ENCODE data around the gene AACS. TPM values are rescaled to one million over a fixed set of nuclear protein-coding genes. Genes with fewer than 3 reads are reported as not detected.
A peak's percentile ranks its signal among the peaks of the same experiment; 100 is the strongest.
"Not testable (repeated sequence)": the region's sequence is repeated elsewhere in the genome, so short reads cannot be mapped to it uniquely, and the experiment has no call there.

AACS gene
- polyA plus RNA-seq, 1 donor = 19.1 TPM

- Histone ChIP-seq H3K27ac (ENCODE audit: low read length) (no peak overlapping the region), H3K36me3 (ENCODE audit: control insufficient read depth, insufficient read depth, low read length) (no peaks in the 10 kb centered on the region), H3K27me3 (ENCODE audit: control insufficient read depth, insufficient read depth, low read length) (peaks cover 3% of the 10 kb centered on the region), H3K4me3 (ENCODE audit: low read length) (no peak overlapping the region), H3K9me3 (ENCODE audit: control insufficient read depth, low read depth, low read length) (no peaks in the 10 kb centered on the region), H3K4me1 (ENCODE audit: control insufficient read depth, insufficient read depth, low read length) (no peaks in the 10 kb centered on the region)
- no CpG with 5 or more reads among the region's 14 CpGs for WGBS (ENCODE audit: insufficient coverage, low lambda C conversion rate)
- DNase-seq = no peak
These were observed 8.9 kb upstream of the AACS start for GRCh38 chr12:125056306-125056705.

- H3K9me3 ChIP-seq (ENCODE audit: control insufficient read depth, low read depth, low read length) = peaks cover 3% of the 10 kb centered on the region
- H3K27me3 ChIP-seq (ENCODE audit: control insufficient read depth, insufficient read depth, low read length) = peaks cover 3% of the 10 kb centered on the region
- no peaks in the 10 kb centered on the region for H3K36me3 ChIP-seq (ENCODE audit: control insufficient read depth, insufficient read depth, low read length)
- no peaks in the 10 kb centered on the region for H3K4me1 ChIP-seq (ENCODE audit: control insufficient read depth, insufficient read depth, low read length)
- H3K27ac ChIP-seq (ENCODE audit: low read length) = no peak overlapping the region
- WGBS (ENCODE audit: insufficient coverage, low lambda C conversion rate) = no CpG with 5 or more reads among the region's 5 CpGs
- H3K4me3 ChIP-seq (ENCODE audit: low read length) = no peak overlapping the region
- DNase-seq = no peak
These were observed 7.5 kb upstream of the AACS start for GRCh38 chr12:125057708-125058107.

- 100% methylated on average over 2 of the region's 3 CpGs for WGBS (ENCODE audit: insufficient coverage, low lambda C conversion rate)
- H3K9me3 ChIP-seq (ENCODE audit: control insufficient read depth, low read depth, low read length) = peaks cover 3% of the 10 kb centered on the region
- no peak for DNase-seq
These were observed 4.0 kb upstream of the AACS start for GRCh38 chr12:125061229-125061628.

GRCh38 chr12:125063522-125063921 is 1.7 kb upstream of the AACS start:
- H3K27me3 ChIP-seq (ENCODE audit: control insufficient read depth, insufficient read depth, low read length); H3K27ac ChIP-seq (ENCODE audit: low read length); H3K4me3 ChIP-seq (ENCODE audit: low read length); H3K4me1 ChIP-seq (ENCODE audit: control insufficient read depth, insufficient read depth, low read length); H3K36me3 ChIP-seq (ENCODE audit: control insufficient read depth, insufficient read depth, low read length); DNase-seq; H3K9me3 ChIP-seq (ENCODE audit: control insufficient read depth, low read depth, low read length): not testable (repeated sequence)
- WGBS (ENCODE audit: insufficient coverage, low lambda C conversion rate) = no CpG with 5 or more reads among the region's 4 CpGs

More at GRCh38 chr12:125061229-125061628, 4.0 kb upstream of the AACS start:
- Histone ChIP-seq H3K4me3 (ENCODE audit: low read length) (no peak overlapping the region), H3K36me3 (ENCODE audit: control insufficient read depth, insufficient read depth, low read length) (no peaks in the 10 kb centered on the region), H3K27me3 (ENCODE audit: control insufficient read depth, insufficient read depth, low read length) (peaks cover 3% of the 10 kb centered on the region), H3K4me1 (ENCODE audit: control insufficient read depth, insufficient read depth, low read length) (peaks cover 6% of the 10 kb centered on the region), H3K27ac (ENCODE audit: low read length) (no peak overlapping the region)

- Histone ChIP-seq H3K27me3 (ENCODE audit: control insufficient read depth, insufficient read depth, low read length) (no peaks in the 10 kb centered on the region), H3K9me3 (ENCODE audit: control insufficient read depth, low read depth, low read length) (peaks cover 3% of the 10 kb centered on the region)
These were observed 743 bp upstream of the AACS start for GRCh38 chr12:125064492-125064891.

GRCh38 chr12:125065919-125066570 is 810 bp downstream of the AACS start:
- peaks cover 3% of the 10 kb centered on the region for H3K9me3 ChIP-seq (ENCODE audit: control insufficient read depth, low read depth, low read length)
- H3K4me3 ChIP-seq (ENCODE audit: low read length) = peak overlapping the region; percentile 64
- no CpG with 5 or more reads among the region's 18 CpGs for WGBS (ENCODE audit: insufficient coverage, low lambda C conversion rate)
- peaks cover 3% of the 10 kb centered on the region for H3K36me3 ChIP-seq (ENCODE audit: control insufficient read depth, insufficient read depth, low read length)
- H3K27ac ChIP-seq (ENCODE audit: low read length) = no peak overlapping the region
- H3K27me3 ChIP-seq (ENCODE audit: control insufficient read depth, insufficient read depth, low read length) = no peaks in the 10 kb centered on the region
- peaks cover 7% of the 10 kb centered on the region for H3K4me1 ChIP-seq (ENCODE audit: control insufficient read depth, insufficient read depth, low read length)
- peak in 1 of 2 donors; percentile 12 for DNase-seq

More at GRCh38 chr12:125064492-125064891, 743 bp upstream of the AACS start:
- 40% methylated on average over 1 of the region's 5 CpGs for WGBS (ENCODE audit: insufficient coverage, low lambda C conversion rate)
- Histone ChIP-seq H3K36me3 (ENCODE audit: control insufficient read depth, insufficient read depth, low read length) (peaks cover 2% of the 10 kb centered on the region), H3K4me3 (ENCODE audit: low read length) (peak overlapping the region; percentile 64), H3K27ac (ENCODE audit: low read length) (no peak overlapping the region), H3K4me1 (ENCODE audit: control insufficient read depth, insufficient read depth, low read length) (peaks cover 7% of the 10 kb centered on the region)
- no peak for DNase-seq

- H3K27me3 ChIP-seq (ENCODE audit: control insufficient read depth, insufficient read depth, low read length) = no peaks in the 10 kb centered on the region
- peaks cover 7% of the 10 kb centered on the region for H3K4me1 ChIP-seq (ENCODE audit: control insufficient read depth, insufficient read depth, low read length)
- H3K9me3 ChIP-seq (ENCODE audit: control insufficient read depth, low read depth, low read length) = no peaks in the 10 kb centered on the region
- H3K4me3 ChIP-seq (ENCODE audit: low read length) = no peak overlapping the region
- DNase-seq = no peak
- H3K36me3 ChIP-seq (ENCODE audit: control insufficient read depth, insufficient read depth, low read length) = peaks cover 4% of the 10 kb centered on the region
- no peak overlapping the region for H3K27ac ChIP-seq (ENCODE audit: low read length)
- no CpG with 5 or more reads among the region's 6 CpGs for WGBS (ENCODE audit: insufficient coverage, low lambda C conversion rate)
These were observed 3.2 kb downstream of the AACS start for GRCh38 chr12:125068391-125068790.

GRCh38 chr12:125069616-125070015 is 4.4 kb downstream of the AACS start:
- no peak overlapping the region for H3K4me3 ChIP-seq (ENCODE audit: low read length)
- DNase-seq = no peak
- peaks cover 4% of the 10 kb centered on the region for H3K4me1 ChIP-seq (ENCODE audit: control insufficient read depth, insufficient read depth, low read length)
- H3K36me3 ChIP-seq (ENCODE audit: control insufficient read depth, insufficient read depth, low read length) = peaks cover 9% of the 10 kb centered on the region
- no CpG with 5 or more reads among the region's 8 CpGs for WGBS (ENCODE audit: insufficient coverage, low lambda C conversion rate)
- H3K9me3 ChIP-seq (ENCODE audit: control insufficient read depth, low read depth, low read length) = no peaks in the 10 kb centered on the region
- no peak overlapping the region for H3K27ac ChIP-seq (ENCODE audit: low read length)
- no peaks in the 10 kb centered on the region for H3K27me3 ChIP-seq (ENCODE audit: control insufficient read depth, insufficient read depth, low read length)

- no peak for DNase-seq
- H3K4me3 ChIP-seq (ENCODE audit: low read length) = no peak overlapping the region
- no CpG with 5 or more reads among the region's 6 CpGs for WGBS (ENCODE audit: insufficient coverage, low lambda C conversion rate)
- peaks cover 4% of the 10 kb centered on the region for H3K4me1 ChIP-seq (ENCODE audit: control insufficient read depth, insufficient read depth, low read length)
- H3K9me3 ChIP-seq (ENCODE audit: control insufficient read depth, low read depth, low read length) = no peaks in the 10 kb centered on the region
- H3K27me3 ChIP-seq (ENCODE audit: control insufficient read depth, insufficient read depth, low read length) = no peaks in the 10 kb centered on the region
- H3K36me3 ChIP-seq (ENCODE audit: control insufficient read depth, insufficient read depth, low read length) = peaks cover 9% of the 10 kb centered on the region
- H3K27ac ChIP-seq (ENCODE audit: low read length) = no peak overlapping the region
These were observed 4.9 kb downstream of the AACS start for GRCh38 chr12:125070112-125070511.

GRCh38 chr12:125070661-125071390 is 5.6 kb downstream of the AACS start:
- H3K4me1 ChIP-seq (ENCODE audit: control insufficient read depth, insufficient read depth, low read length) = peaks cover 4% of the 10 kb centered on the region
- WGBS (ENCODE audit: insufficient coverage, low lambda C conversion rate) = no CpG with 5 or more reads among the region's 11 CpGs
- H3K27me3 ChIP-seq (ENCODE audit: control insufficient read depth, insufficient read depth, low read length) = no peaks in the 10 kb centered on the region
- H3K9me3 ChIP-seq (ENCODE audit: control insufficient read depth, low read depth, low read length) = no peaks in the 10 kb centered on the region
- peaks cover 10% of the 10 kb centered on the region for H3K36me3 ChIP-seq (ENCODE audit: control insufficient read depth, insufficient read depth, low read length)
- H3K27ac ChIP-seq (ENCODE audit: low read length) = no peak overlapping the region
- H3K4me3 ChIP-seq (ENCODE audit: low read length) = no peak overlapping the region
- no peak for DNase-seq
